Ectodermal cell (in vitro differentiated cells): ENCODE data around the gene GBX1.

Experiments used
- H3K27ac ChIP-seq: 2 replicates; pipeline ENCODE4 v1.7.0; 2013; ENCODE audit warnings: mild to moderate bottlenecking, low read depth, low read length; ENCODE audit not compliant: insufficient read depth, poor library complexity, severe bottlenecking
- H3K27me3 ChIP-seq: 2 replicates; pipeline ENCODE4 v1.7.0; 2013; ENCODE audit warnings: mild to moderate bottlenecking, low read length; ENCODE audit not compliant: insufficient read depth, control insufficient read depth, poor library complexity, severe bottlenecking
- H3K36me3 ChIP-seq: one replicate; pipeline ENCODE4 v1.7.0; 2013; ENCODE audit warnings: low read length; ENCODE audit not compliant: control insufficient read depth, insufficient read depth
- H3K4me1 ChIP-seq: one replicate; pipeline ENCODE4 v1.7.0; 2013; ENCODE audit warnings: low read length; ENCODE audit not compliant: control insufficient read depth, insufficient read depth
- H3K4me3 ChIP-seq: 2 replicates; pipeline ENCODE4 v1.7.0; 2013; ENCODE audit warnings: low read depth, low read length, control low read depth; ENCODE audit not compliant: insufficient read depth
- H3K9me3 ChIP-seq: 2 replicates; pipeline ENCODE4 v1.7.0; 2013; ENCODE audit warnings: mild to moderate bottlenecking, low read length, moderate library complexity; ENCODE audit not compliant: control insufficient read depth
- WGBS, 2 experiments: methylation state at CpG; one replicate each; pipeline ENCODE4 v1.1.7; 2013; ENCODE audit warnings: missing lambda C conversion rate in 2 of 2; 5-methylcytosine and 5-hydroxymethylcytosine counted together

Gene GBX1

GRCh38 chr7:151194188-151194587 is 26.7 kb upstream of the GBX1 start:
- H3K4me3 ChIP-seq, result no peak overlapping the region
- no peak overlapping the region for H3K27ac ChIP-seq
- H3K27me3 ChIP-seq, result peaks cover 4% of the 10 kb centered on the region
- H3K4me1 ChIP-seq, result no peaks in the 10 kb centered on the region
- no peaks in the 10 kb centered on the region for H3K9me3 ChIP-seq
- H3K36me3 ChIP-seq, result no peaks in the 10 kb centered on the region
- WGBS, 2 experiments, result 89 to 90% methylated on average over 7 of the region's 7 CpGs

- Histone ChIP-seq H3K4me3 (no peak overlapping the region), H3K9me3 (no peaks in the 10 kb centered on the region), H3K4me1 (no peaks in the 10 kb centered on the region), H3K27me3 (peaks cover 4% of the 10 kb centered on the region), H3K27ac (no peak overlapping the region), H3K36me3 (no peaks in the 10 kb centered on the region)
- 93 to 96% methylated on average over 14 of the region's 14 CpGs for WGBS, 2 experiments
These were observed 25.9 kb upstream of the GBX1 start for GRCh38 chr7:151193203-151193978.

- 95 to 96% methylated on average over 22 to 23 of the region's 23 CpGs for WGBS, 2 experiments
- Histone ChIP-seq H3K4me1 (peaks cover 3% of the 10 kb centered on the region), H3K27ac (no peak overlapping the region), H3K36me3 (no peaks in the 10 kb centered on the region), H3K27me3 (peaks cover 4% of the 10 kb centered on the region), H3K9me3 (no peaks in the 10 kb centered on the region), H3K4me3 (no peak overlapping the region)
These were observed 24.6 kb upstream of the GBX1 start for GRCh38 chr7:151192002-151192539.

- Histone ChIP-seq H3K4me3 (no peak overlapping the region), H3K27me3 (peaks cover 4% of the 10 kb centered on the region), H3K9me3 (no peaks in the 10 kb centered on the region), H3K36me3 (no peaks in the 10 kb centered on the region), H3K27ac (no peak overlapping the region), H3K4me1 (peaks cover 3% of the 10 kb centered on the region)
- 92% methylated on average over 12 of the region's 12 CpGs for whole genome bisulfite sequencing, 2 experiments
These were observed 24.1 kb upstream of the GBX1 start for GRCh38 chr7:151191544-151191943.

- H3K27me3 ChIP-seq, result no peaks in the 10 kb centered on the region
- H3K36me3 ChIP-seq, result no peaks in the 10 kb centered on the region
- H3K27ac ChIP-seq, result no peak overlapping the region
- peaks cover 3% of the 10 kb centered on the region for H3K4me1 ChIP-seq
- 90 to 95% methylated on average over 4 of the region's 4 CpGs for WGBS, 2 experiments
- H3K4me3 ChIP-seq, result no peak overlapping the region
- H3K9me3 ChIP-seq, result no peaks in the 10 kb centered on the region
These were observed 21.5 kb upstream of the GBX1 start for GRCh38 chr7:151189038-151189437.

- H3K27ac ChIP-seq, result no peak overlapping the region
- no peak overlapping the region for H3K4me3 ChIP-seq
- H3K27me3 ChIP-seq, result no peaks in the 10 kb centered on the region
- no peaks in the 10 kb centered on the region for H3K36me3 ChIP-seq
- peaks cover 3% of the 10 kb centered on the region for H3K4me1 ChIP-seq
- 63 to 72% methylated on average over 5 of the region's 5 CpGs for WGBS, 2 experiments
- H3K9me3 ChIP-seq, result no peaks in the 10 kb centered on the region
These were observed 20.7 kb upstream of the GBX1 start for GRCh38 chr7:151188252-151188542.

GRCh38 chr7:151187409-151188251 is 20.1 kb upstream of the GBX1 start:
- no peaks in the 10 kb centered on the region for H3K36me3 ChIP-seq
- H3K4me1 ChIP-seq, result peaks cover 3% of the 10 kb centered on the region
- no peak overlapping the region for H3K4me3 ChIP-seq
- no peaks in the 10 kb centered on the region for H3K27me3 ChIP-seq
- 90 to 92% methylated on average over 22 of the region's 22 CpGs for WGBS, 2 experiments
- no peaks in the 10 kb centered on the region for H3K9me3 ChIP-seq
- no peak overlapping the region for H3K27ac ChIP-seq

GRCh38 chr7:151186640-151187408 is 19.3 kb upstream of the GBX1 start, which contains the start of gene ASB10:
TSS of gene ASB10 (minus strand) at chr7:151187250. CDS start at chr7:151187130, 120 bp downstream.
- WGBS, 2 experiments, result 89% methylated on average over 22 of the region's 22 CpGs
- Histone ChIP-seq H3K27ac (no peak within 1 kb of the TSS), H3K27me3 (no peaks in the 10 kb centered on the region), H3K9me3 (no peaks in the 10 kb centered on the region), H3K4me3 (no peak within 1 kb of the TSS), H3K4me1 (peaks cover 3% of the 10 kb centered on the region), H3K36me3 (no peaks in the 10 kb centered on the region)

GRCh38 chr7:151185762-151186639 is 18.5 kb upstream of the GBX1 start:
- 91 to 95% methylated on average over 16 of the region's 16 CpGs for WGBS, 2 experiments
- Histone ChIP-seq H3K27me3 (no peaks in the 10 kb centered on the region), H3K4me3 (no peak overlapping the region), H3K27ac (no peak overlapping the region), H3K4me1 (peaks cover 3% of the 10 kb centered on the region), H3K36me3 (no peaks in the 10 kb centered on the region), H3K9me3 (no peaks in the 10 kb centered on the region)
